Cardiac muscle cell (in vitro differentiated cells and primary cell): Measurements from ENCODE around the gene KLK12. TPM values are rescaled to one million over a fixed set of nuclear protein-coding genes. Genes with fewer than 3 reads are reported as not detected.

Experiments
- DNase-seq, 2 donors: peaks; one replicate each; pipeline versions ENCODE4 v3.0.0 to v3.0.0-alpha.2; 2010 to 2017; ENCODE audit warnings: low read depth in 1 of 2, low spot score in 1 of 2
- H3K27ac ChIP-seq: fragments of 200-600 bp; sonication (generic); 2 replicates; pipeline ENCODE4 v1.5.1; 2016
- H3K27me3 ChIP-seq: fragments of 200-600 bp; sonication (generic); 2 replicates; pipeline ENCODE4 v1.6.0; 2016; ENCODE audit warnings: control low read depth
- H3K36me3 ChIP-seq: fragments of 200-600 bp; sonication (generic); 2 replicates; pipeline ENCODE4 v1.5.1; 2016; ENCODE audit warnings: control low read depth
- H3K4me1 ChIP-seq: fragments of 200-600 bp; sonication (generic); 2 replicates; pipeline ENCODE4 v1.8.1; 2017; ENCODE audit warnings: low read depth, mild to moderate bottlenecking, mixed run types
- H3K4me3 ChIP-seq: fragments of 200-600 bp; sonication (generic); 2 replicates; pipeline ENCODE4 v1.5.1; 2016; ENCODE audit warnings: mild to moderate bottlenecking
- H3K9me3 ChIP-seq: fragments of 200-600 bp; sonication (generic); 2 replicates; pipeline ENCODE4 v1.5.1; 2017; ENCODE audit warnings: low read depth, mild to moderate bottlenecking, control low read depth
- polyA plus RNA-seq: library from polyadenylated mRNA; unstranded; fragments of >200 nt; fragmentation: Nextera tagmentation; extraction: Ambion mirVana; gene quantifications from 2 replicates; pipeline ENCODE4 v1.2.1, GENCODE V29; 2016
- total RNA-seq: library from RNA; depleted of rRNA; stranded (reverse); fragments of >200 nt; gene quantifications from 2 replicates; pipeline ENCODE4 v1.2.3, GENCODE V29; 2016
- TF ChIP-seq, protein P1 (sequence below): IDR thresholded peaks from 2 replicates; pipeline ENCODE4 v1.5.1; 2012; ENCODE audit warnings: low read depth, mild to moderate bottlenecking, low read length

Gene KLK12
- total and polyA plus RNA-seq, 2 experiments from 2014 or later: not detected

DNA sequence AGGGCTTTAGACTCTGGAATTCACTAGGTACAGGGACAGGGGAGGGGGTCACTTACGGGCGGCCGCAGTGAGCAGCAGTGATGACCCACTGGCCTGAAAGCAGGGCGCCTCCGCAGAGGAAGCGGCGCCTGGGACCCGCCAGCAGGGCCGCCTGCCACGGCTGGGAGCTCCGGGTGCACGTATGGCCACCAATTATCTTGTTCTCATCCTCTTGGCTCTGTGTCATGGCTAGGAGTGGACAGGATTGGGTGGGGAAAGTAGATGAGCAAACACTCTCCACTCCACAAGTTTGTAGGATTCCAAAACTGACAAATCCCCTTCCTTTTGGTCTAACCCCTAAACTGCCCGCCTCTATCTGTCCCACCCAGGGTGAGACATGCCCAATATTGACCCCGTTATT lies 46.7 kb upstream of the KLK12 start:
- H3K27me3 ChIP-seq: peaks cover 4% of the 10 kb centered on the region
- no peak for DNase-seq
- H3K36me3 ChIP-seq: no peaks in the 10 kb centered on the region
- no peak overlapping the region for H3K27ac ChIP-seq
- TF ChIP-seq, protein P1, sequence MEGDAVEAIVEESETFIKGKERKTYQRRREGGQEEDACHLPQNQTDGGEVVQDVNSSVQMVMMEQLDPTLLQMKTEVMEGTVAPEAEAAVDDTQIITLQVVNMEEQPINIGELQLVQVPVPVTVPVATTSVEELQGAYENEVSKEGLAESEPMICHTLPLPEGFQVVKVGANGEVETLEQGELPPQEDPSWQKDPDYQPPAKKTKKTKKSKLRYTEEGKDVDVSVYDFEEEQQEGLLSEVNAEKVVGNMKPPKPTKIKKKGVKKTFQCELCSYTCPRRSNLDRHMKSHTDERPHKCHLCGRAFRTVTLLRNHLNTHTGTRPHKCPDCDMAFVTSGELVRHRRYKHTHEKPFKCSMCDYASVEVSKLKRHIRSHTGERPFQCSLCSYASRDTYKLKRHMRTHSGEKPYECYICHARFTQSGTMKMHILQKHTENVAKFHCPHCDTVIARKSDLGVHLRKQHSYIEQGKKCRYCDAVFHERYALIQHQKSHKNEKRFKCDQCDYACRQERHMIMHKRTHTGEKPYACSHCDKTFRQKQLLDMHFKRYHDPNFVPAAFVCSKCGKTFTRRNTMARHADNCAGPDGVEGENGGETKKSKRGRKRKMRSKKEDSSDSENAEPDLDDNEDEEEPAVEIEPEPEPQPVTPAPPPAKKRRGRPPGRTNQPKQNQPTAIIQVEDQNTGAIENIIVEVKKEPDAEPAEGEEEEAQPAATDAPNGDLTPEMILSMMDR: no peak
- H3K4me1 ChIP-seq: no peaks in the 10 kb centered on the region
- H3K9me3 ChIP-seq: no peaks in the 10 kb centered on the region
- H3K4me3 ChIP-seq: no peak overlapping the region

DNA sequence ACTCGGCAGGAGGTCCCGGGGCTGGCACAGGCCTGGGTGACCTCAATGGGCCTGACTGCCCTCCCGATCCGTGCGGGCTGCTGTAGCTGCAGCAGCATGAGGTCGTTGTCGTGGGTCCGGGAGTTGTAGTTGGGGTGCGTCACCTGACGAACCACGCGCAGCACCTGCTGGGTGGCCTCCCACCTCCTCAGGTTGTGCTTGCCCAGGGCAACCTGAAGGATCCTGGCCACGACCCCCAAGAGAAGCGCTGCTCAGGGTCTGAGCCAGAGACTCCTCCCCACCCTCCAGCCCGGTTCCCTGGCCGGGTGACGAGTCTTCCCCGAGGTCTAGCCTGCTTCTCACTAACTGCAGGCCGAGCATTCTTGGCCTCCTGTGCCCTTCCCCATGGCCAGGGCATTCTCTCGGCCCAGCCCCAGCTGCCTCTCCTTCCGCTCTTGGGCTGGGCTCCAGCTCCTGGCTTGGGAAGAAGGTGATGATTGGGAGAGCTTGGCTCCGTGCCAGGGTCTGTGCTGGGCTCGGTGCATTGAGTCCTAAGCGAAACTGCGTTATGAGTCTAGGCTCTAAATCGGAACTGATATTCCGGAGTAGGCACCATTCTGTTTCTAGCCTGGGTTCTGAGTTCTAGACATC lies 44.8 kb upstream of the KLK12 start:
- peak; percentile 53 to 83 for DNase-seq
- Histone ChIP-seq H3K9me3 (no peaks in the 10 kb centered on the region), H3K27ac (no peak overlapping the region), H3K4me3 (no peak overlapping the region), H3K36me3 (no peaks in the 10 kb centered on the region), H3K4me1 (no peaks in the 10 kb centered on the region), H3K27me3 (peaks cover 4% of the 10 kb centered on the region)
- TF ChIP-seq, protein P1: no peak

- H3K4me1 ChIP-seq: no peaks in the 10 kb centered on the region
Measured at GRCh38 chr19:51078731-51079130, 43.9 kb upstream of the KLK12 start.

DNA sequence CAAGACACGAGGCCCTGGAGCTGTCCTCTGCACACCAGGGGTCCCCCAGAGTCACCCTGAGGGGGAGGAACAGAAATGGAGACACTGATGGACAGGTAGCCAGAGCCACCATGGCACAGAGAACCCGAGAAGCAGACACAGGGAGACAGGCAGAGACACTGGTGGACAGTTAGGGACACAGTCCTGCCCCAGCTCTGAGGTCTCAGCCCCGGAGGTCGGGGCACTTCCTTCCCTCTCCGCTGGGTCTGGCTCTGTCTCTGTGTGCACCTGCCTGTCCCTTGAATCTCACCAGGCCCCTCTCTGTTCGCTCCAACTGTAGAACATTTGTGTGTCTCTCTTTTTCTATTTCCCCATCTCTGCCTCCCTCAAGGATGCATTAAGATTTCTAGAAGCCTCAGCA lies 43.3 kb upstream of the KLK12 start:
- Histone ChIP-seq H3K4me3 (no peak overlapping the region), H3K4me1 (no peaks in the 10 kb centered on the region), H3K36me3 (no peaks in the 10 kb centered on the region), H3K27ac (no peak overlapping the region), H3K27me3 (no peaks in the 10 kb centered on the region), H3K9me3 (no peaks in the 10 kb centered on the region)
- TF ChIP-seq, protein P1: no peak
- DNase-seq: no peak

More at GRCh38 chr19:51078731-51079130, 43.9 kb upstream of the KLK12 start:
- TF ChIP-seq, protein P1: no peak
- H3K27me3 ChIP-seq: peaks cover 4% of the 10 kb centered on the region
- no peak overlapping the region for H3K4me3 ChIP-seq
- H3K36me3 ChIP-seq: no peaks in the 10 kb centered on the region
- no peak overlapping the region for H3K27ac ChIP-seq
- no peak for DNase-seq
- no peaks in the 10 kb centered on the region for H3K9me3 ChIP-seq

DNA sequence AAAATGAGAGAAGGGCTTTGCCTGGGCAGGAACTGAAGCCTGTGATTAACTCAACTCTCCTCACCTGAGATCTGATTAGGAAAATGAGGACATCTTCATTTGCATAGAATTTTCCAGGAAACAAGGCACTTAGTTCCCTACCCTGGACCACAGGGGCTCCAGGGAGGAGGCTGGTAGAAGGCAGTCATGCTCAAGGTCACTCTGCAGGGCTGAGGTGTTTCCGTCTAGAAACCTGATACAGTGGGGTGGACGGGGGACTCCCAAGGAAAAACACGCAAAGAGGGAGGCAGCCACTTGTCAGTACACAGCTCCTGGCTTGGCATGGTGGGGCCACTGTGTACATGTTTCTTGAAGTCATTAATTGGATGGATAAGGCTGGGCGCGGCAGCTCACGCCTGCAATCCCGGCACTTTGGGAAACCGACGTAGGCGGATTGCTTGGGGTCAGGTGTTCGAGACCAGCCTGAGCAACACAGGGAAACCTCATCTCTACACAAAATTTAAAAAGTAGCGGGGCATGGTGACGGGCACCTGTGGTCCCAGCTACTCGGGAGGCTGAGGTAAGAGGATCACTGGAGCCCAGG lies 41.9 kb upstream of the KLK12 start:
- DNase-seq: no peak
- no peak overlapping the region for H3K27ac ChIP-seq
- no peaks in the 10 kb centered on the region for H3K36me3 ChIP-seq
- H3K4me1 ChIP-seq: no peaks in the 10 kb centered on the region
- no peaks in the 10 kb centered on the region for H3K9me3 ChIP-seq
- H3K4me3 ChIP-seq: no peak overlapping the region
- TF ChIP-seq, protein P1: no peak
- H3K27me3 ChIP-seq: no peaks in the 10 kb centered on the region
